ENCODE measurements around the gene WFDC2. TPM values are rescaled to one million over a fixed set of nuclear protein-coding genes. Genes with fewer than 3 reads are reported as not detected.

WFDC2 gene
- total and polyA plus RNA-seq, 2 of the 13 experiments (the other 11 are each of a cell fraction or from before 2014, with no cell fraction given), result 0.33 TPM; not detected in 1

DNA sequence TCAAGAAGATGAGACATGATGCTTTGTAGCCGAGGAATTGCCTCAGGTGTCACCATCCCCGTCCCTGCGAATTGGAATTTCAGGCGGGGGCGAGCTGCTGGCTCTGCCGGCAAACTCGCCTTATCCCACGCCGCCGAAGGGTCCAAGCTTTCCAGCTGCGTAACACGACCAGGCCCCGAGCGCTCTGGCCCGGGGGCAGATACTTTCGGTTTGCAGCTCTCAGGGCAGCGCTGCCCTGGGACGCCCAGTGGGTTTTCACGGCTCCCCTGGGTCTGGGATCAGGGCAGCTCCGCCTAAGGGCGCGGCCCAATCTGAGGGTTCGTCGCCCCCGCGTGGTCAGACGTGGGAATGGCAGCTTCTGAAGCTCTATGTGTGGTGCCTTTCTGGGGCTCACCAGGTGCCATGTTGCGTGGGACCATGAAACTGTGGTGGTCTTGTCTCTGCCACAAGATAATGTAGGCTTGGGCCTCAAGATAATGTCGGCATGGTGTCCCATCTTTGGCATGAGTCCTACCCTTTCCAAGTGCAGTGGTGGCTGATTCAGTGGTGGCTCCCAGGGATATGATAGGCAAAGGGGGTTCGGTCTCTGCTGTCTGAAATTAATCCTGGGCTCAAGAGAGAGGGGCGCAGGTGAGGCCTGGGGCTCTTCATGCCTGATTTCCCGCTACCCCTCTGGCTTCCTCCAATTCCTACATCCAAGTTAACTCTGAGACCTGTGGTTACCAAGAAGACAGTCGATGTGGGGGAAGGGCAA, 32.6 kb upstream of the WFDC2 start (continued):
- TF ChIP-seq, protein P1, sequence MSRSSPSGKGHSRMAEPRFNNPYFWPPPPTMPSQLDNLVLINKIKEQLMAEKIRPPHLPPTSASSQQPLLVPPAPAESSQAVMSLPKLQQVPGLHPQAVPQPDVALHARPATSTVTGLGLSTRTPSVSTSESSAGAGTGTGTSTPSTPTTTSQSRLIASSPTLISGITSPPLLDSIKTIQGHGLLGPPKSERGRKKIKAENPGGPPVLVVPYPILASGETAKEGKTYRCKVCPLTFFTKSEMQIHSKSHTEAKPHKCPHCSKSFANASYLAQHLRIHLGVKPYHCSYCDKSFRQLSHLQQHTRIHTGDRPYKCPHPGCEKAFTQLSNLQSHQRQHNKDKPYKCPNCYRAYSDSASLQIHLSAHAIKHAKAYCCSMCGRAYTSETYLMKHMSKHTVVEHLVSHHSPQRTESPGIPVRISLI (CRISPR knock-in tag; IDR thresholded peaks at IDR 0.05; ENCODE audit: borderline replicate concordance), result no peak; the same call in 1 of the 2 replicates
- TF ChIP-seq, protein P2, sequence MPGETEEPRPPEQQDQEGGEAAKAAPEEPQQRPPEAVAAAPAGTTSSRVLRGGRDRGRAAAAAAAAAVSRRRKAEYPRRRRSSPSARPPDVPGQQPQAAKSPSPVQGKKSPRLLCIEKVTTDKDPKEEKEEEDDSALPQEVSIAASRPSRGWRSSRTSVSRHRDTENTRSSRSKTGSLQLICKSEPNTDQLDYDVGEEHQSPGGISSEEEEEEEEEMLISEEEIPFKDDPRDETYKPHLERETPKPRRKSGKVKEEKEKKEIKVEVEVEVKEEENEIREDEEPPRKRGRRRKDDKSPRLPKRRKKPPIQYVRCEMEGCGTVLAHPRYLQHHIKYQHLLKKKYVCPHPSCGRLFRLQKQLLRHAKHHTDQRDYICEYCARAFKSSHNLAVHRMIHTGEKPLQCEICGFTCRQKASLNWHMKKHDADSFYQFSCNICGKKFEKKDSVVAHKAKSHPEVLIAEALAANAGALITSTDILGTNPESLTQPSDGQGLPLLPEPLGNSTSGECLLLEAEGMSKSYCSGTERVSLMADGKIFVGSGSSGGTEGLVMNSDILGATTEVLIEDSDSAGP (CRISPR knock-in tag; IDR thresholded peaks at IDR 0.05; ENCODE audit: borderline replicate concordance), result peak; percentile 80; the same call in 1 of the 2 replicates
- TF ChIP-seq ESRRA (CRISPR knock-in tag; IDR thresholded peaks at IDR 0.05; ENCODE audit: low read depth) (peak; percentile 76; the same call in 1 of the 2 replicates), HMG20B (CRISPR knock-in tag; conservative IDR thresholded peaks at IDR 0.05) (no peak; the same call in 1 of the 2 replicates), ZNF333 (CRISPR knock-in tag; IDR thresholded peaks at IDR 0.05; ENCODE audit: borderline replicate concordance) (no peak), ZNF251 (CRISPR knock-in tag; IDR thresholded peaks at IDR 0.05) (0 out of 2 replicates have a peak, but pooled peaks have one; percentile 49), MXD4 (CRISPR knock-in tag; IDR thresholded peaks at IDR 0.05) (peak; percentile 71; the same call in 1 of the 2 replicates), ZSCAN21 (CRISPR knock-in tag; IDR thresholded peaks at IDR 0.05; ENCODE audit: borderline replicate concordance) (peak; percentile 45; the same call in 1 of the 2 replicates), NFRKB (IDR thresholded peaks at IDR 0.05) (no peak), ZNF350 (CRISPR knock-in tag; IDR thresholded peaks at IDR 0.05; ENCODE audit: borderline replicate concordance, low read depth) (peak; percentile 93), RXRB (CRISPR knock-in tag; IDR thresholded peaks at IDR 0.05; ENCODE audit: borderline replicate concordance) (peak; percentile 49; the same call in 1 of the 2 replicates), TARDBP (CRISPR knock-in tag; IDR thresholded peaks at IDR 0.05) (peak; percentile 90), ZNF605 (CRISPR knock-in tag; IDR thresholded peaks at IDR 0.05) (peak; percentile 67; the same call in 1 of the 2 replicates), U2AF1 (optimal IDR thresholded peaks at IDR 0.05; ENCODE audit: low read depth, low read length) (peak; percentile 92), ZNF326 (CRISPR knock-in tag; IDR thresholded peaks at IDR 0.05; ENCODE audit: borderline replicate concordance) (no peak; the same call in 1 of the 2 replicates), FLYWCH1 (CRISPR knock-in tag; IDR thresholded peaks at IDR 0.05) (no peak)
- TF ChIP-seq, protein P3, sequence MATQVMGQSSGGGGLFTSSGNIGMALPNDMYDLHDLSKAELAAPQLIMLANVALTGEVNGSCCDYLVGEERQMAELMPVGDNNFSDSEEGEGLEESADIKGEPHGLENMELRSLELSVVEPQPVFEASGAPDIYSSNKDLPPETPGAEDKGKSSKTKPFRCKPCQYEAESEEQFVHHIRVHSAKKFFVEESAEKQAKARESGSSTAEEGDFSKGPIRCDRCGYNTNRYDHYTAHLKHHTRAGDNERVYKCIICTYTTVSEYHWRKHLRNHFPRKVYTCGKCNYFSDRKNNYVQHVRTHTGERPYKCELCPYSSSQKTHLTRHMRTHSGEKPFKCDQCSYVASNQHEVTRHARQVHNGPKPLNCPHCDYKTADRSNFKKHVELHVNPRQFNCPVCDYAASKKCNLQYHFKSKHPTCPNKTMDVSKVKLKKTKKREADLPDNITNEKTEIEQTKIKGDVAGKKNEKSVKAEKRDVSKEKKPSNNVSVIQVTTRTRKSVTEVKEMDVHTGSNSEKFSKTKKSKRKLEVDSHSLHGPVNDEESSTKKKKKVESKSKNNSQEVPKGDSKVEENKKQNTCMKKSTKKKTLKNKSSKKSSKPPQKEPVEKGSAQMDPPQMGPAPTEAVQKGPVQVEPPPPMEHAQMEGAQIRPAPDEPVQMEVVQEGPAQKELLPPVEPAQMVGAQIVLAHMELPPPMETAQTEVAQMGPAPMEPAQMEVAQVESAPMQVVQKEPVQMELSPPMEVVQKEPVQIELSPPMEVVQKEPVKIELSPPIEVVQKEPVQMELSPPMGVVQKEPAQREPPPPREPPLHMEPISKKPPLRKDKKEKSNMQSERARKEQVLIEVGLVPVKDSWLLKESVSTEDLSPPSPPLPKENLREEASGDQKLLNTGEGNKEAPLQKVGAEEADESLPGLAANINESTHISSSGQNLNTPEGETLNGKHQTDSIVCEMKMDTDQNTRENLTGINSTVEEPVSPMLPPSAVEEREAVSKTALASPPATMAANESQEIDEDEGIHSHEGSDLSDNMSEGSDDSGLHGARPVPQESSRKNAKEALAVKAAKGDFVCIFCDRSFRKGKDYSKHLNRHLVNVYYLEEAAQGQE (IDR thresholded peaks at IDR 0.05; ENCODE audit: borderline replicate concordance in 1 of 2, low read depth in 1 of 2, low read length in 2 of 2), result no peak
- TF ChIP-seq, protein P4, sequence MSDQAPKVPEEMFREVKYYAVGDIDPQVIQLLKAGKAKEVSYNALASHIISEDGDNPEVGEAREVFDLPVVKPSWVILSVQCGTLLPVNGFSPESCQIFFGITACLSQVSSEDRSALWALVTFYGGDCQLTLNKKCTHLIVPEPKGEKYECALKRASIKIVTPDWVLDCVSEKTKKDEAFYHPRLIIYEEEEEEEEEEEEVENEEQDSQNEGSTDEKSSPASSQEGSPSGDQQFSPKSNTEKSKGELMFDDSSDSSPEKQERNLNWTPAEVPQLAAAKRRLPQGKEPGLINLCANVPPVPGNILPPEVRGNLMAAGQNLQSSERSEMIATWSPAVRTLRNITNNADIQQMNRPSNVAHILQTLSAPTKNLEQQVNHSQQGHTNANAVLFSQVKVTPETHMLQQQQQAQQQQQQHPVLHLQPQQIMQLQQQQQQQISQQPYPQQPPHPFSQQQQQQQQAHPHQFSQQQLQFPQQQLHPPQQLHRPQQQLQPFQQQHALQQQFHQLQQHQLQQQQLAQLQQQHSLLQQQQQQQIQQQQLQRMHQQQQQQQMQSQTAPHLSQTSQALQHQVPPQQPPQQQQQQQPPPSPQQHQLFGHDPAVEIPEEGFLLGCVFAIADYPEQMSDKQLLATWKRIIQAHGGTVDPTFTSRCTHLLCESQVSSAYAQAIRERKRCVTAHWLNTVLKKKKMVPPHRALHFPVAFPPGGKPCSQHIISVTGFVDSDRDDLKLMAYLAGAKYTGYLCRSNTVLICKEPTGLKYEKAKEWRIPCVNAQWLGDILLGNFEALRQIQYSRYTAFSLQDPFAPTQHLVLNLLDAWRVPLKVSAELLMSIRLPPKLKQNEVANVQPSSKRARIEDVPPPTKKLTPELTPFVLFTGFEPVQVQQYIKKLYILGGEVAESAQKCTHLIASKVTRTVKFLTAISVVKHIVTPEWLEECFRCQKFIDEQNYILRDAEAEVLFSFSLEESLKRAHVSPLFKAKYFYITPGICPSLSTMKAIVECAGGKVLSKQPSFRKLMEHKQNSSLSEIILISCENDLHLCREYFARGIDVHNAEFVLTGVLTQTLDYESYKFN (CRISPR knock-in tag; conservative IDR thresholded peaks at IDR 0.05), result peak; percentile 50; the same call in 1 of the 2 replicates

All from HepG2 (cell line).